HCT116 (cell line): Measurements from ENCODE around the gene WBP1. TPM values are rescaled to one million over a fixed set of nuclear protein-coding genes. Genes with fewer than 3 reads are reported as not detected.

Experiments used
- ATAC-seq: fragments of 200-7000 bp; cut with Tn5 transposase; 2 replicates; pipeline ENCODE4 v1.9.1; 2020; ENCODE audit warnings: mild to moderate bottlenecking, moderate library complexity
- BruUV-seq: library from RNA; stranded (reverse); fragments of 400-500 nt; replicated peaks from 2 replicates; lab custom pipeline; 2021; lab: Mats Ljungman, UMichigan
- CTCF ChIA-PET: fragments of 300-600 bp; sonication (Branson Sonifier 250); formaldehyde crosslinking; loops from one replicate; lab custom pipeline; 2021; ENCODE audit warnings: antibody characterized with exemption; lab: Charles Lee
- POLR2A ChIA-PET: fragments of 300-600, 350-600 bp; sonication (Branson Sonifier 250); formaldehyde crosslinking; loops from one replicate; lab custom pipeline; 2021; ENCODE audit warnings: antibody characterized with exemption; lab: Charles Lee
- RAD21 ChIA-PET, 2 experiments: fragments of 300-600 bp; sonication (Branson Sonifier 250); formaldehyde crosslinking; loops; one replicate each; lab custom pipeline; 2023; ENCODE audit warnings: low total read pairs in 2 of 2; ENCODE audit not compliant: uncharacterized antibody in 2 of 2, unreplicated experiment in 2 of 2, low non-redundant PET in 1 of 2; lab: Charles Lee
- DNase-seq: peaks from one replicate; pipeline ENCODE4 v3.0.0-alpha.2; 2010; ENCODE audit warnings: low read depth, low spot score
- H2AFZ ChIP-seq: fragments of 200-600 bp; shearing (Covaris generic), sonication (generic); 2 replicates; pipeline ENCODE4 v1.6.1; 2017; ENCODE audit warnings: low read depth, mixed run types, mixed read lengths, antibody characterized with exemption, low read length; ENCODE audit not compliant: poor library complexity, severe bottlenecking
- H3K27ac ChIP-seq: 2 replicates; pipeline ENCODE4 v1.5.1; 2012; ENCODE audit warnings: low read depth, low read length
- H3K27me3 ChIP-seq: fragments of 200-600 bp; sonication (generic); 2 replicates; pipeline ENCODE4 v1.6.1; 2016; ENCODE audit warnings: mixed run types, low read length, mixed read lengths; ENCODE audit not compliant: insufficient read depth
- H3K36me3 ChIP-seq, 2 experiments: fragments of 200-500 bp in 1 of 2; fragments of 200-600 bp in 1 of 2; sonication (Bioruptor generic) in 1 of 2; sonication (generic) in 1 of 2; 2 replicates each; pipeline versions ENCODE4 v1.5.1 to v1.6.1; 2014 to 2016; ENCODE audit warnings: low read length in 2 of 2, inconsistent platforms in 1 of 2, mixed read lengths in 1 of 2, mixed run types in 1 of 2; ENCODE audit not compliant: insufficient read depth in 2 of 2, control insufficient read depth in 1 of 2
- H3K4me1 ChIP-seq, 2 experiments: fragments of 200-600 bp in 1 of 2; sonication (generic) in 1 of 2; 2 replicates each; pipeline versions ENCODE4 v1.5.1 to v1.6.1; 2012 to 2017; ENCODE audit warnings: low read length in 2 of 2, inconsistent platforms in 1 of 2, mild to moderate bottlenecking in 1 of 2, mixed read lengths in 1 of 2, mixed run types in 1 of 2, moderate library complexity in 1 of 2; ENCODE audit not compliant: insufficient read depth in 2 of 2, control insufficient read depth in 1 of 2
- H3K4me2 ChIP-seq: fragments of 200-600 bp; sonication (generic); 2 replicates; pipeline ENCODE4 v1.6.1; 2017; ENCODE audit warnings: mixed run types, low read length, mixed read lengths
- H3K4me3 ChIP-seq, 2 experiments: fragments of 200-600 bp in 1 of 2; sonication (generic) in 1 of 2; replicated peaks in 1 of 2; 2 replicates each; pipeline ENCODE4 v1.5.1; 2011 to 2016; ENCODE audit warnings: low read length in 2 of 2, control low read depth in 1 of 2, low read depth in 1 of 2, mild to moderate bottlenecking in 1 of 2, mixed read lengths in 1 of 2, mixed run types in 1 of 2
- H3K79me2 ChIP-seq: fragments of 200-600 bp; sonication (generic); 2 replicates; pipeline ENCODE4 v1.6.1; 2017; ENCODE audit warnings: mild to moderate bottlenecking, mixed run types, low read length, moderate library complexity, mixed read lengths; ENCODE audit not compliant: insufficient read depth
- H3K9ac ChIP-seq: fragments of 200-600 bp; sonication (generic); 2 replicates; pipeline ENCODE4 v1.6.1; 2016; ENCODE audit warnings: low read length, mixed read lengths
- H3K9me2 ChIP-seq: fragments of 200-600 bp; sonication (generic), shearing (Covaris generic); 2 replicates; pipeline ENCODE4 v1.6.1; 2017; ENCODE audit warnings: mixed run types, mild to moderate bottlenecking, moderate library complexity; ENCODE audit not compliant: insufficient read depth
- H3K9me3 ChIP-seq, 2 experiments: fragments of 200-500 bp in 1 of 2; fragments of 200-600 bp in 1 of 2; sonication (Bioruptor generic) in 1 of 2; sonication (generic) in 1 of 2; 2 replicates each; pipeline ENCODE4 v1.6.1; 2014 to 2017; ENCODE audit warnings: low read length in 2 of 2, mixed read lengths in 2 of 2, inconsistent platforms in 1 of 2, low read depth in 1 of 2, mild to moderate bottlenecking in 1 of 2, mixed run types in 1 of 2, moderate library complexity in 1 of 2; ENCODE audit not compliant: control insufficient read depth in 1 of 2, insufficient read depth in 1 of 2
- H4K20me1 ChIP-seq: fragments of 200-600 bp; sonication (generic), shearing (Covaris generic); 2 replicates; pipeline ENCODE4 v1.6.1; 2017; ENCODE audit warnings: mixed run types, mild to moderate bottlenecking, moderate library complexity; ENCODE audit not compliant: insufficient read depth
- CBX3 ChIP-seq: IDR thresholded peaks from 2 replicates; pipeline ENCODE4 v1.6.1; 2012; ENCODE audit warnings: low read depth
- ELF1 ChIP-seq: IDR thresholded peaks from 2 replicates; pipeline ENCODE4 v1.6.1; 2012; ENCODE audit warnings: low read depth, borderline replicate concordance
- EZH2 ChIP-seq: fragments of 200-600 bp; sonication (generic); IDR thresholded peaks from 2 replicates; pipeline ENCODE4 v1.6.1; 2017; ENCODE audit warnings: antibody characterized with exemption, mixed run types
- RAD21 ChIP-seq: IDR thresholded peaks from 2 replicates; pipeline ENCODE4 v1.6.1; 2012; ENCODE audit warnings: low read depth, mild to moderate bottlenecking
- SIN3A ChIP-seq: IDR thresholded peaks from 2 replicates; pipeline ENCODE4 v1.6.1; 2012; ENCODE audit warnings: low read depth
- SRF ChIP-seq: IDR thresholded peaks from 2 replicates; pipeline ENCODE4 v1.6.1; 2012; ENCODE audit warnings: low read depth
- YY1 ChIP-seq: IDR thresholded peaks from 2 replicates; pipeline ENCODE4 v1.6.1; 2011; ENCODE audit warnings: low read length, low read depth, moderate library complexity, mild to moderate bottlenecking; ENCODE audit not compliant: insufficient replicate concordance; ENCODE audit errors: extremely low read depth
- intact Hi-C: fragments of 100-400 bp; cut with micrococcal nuclease; formaldehyde crosslinking; loops from 2 replicates; pipeline ENCODE4 v1.10.0; 2022
- total RNA-seq: library from RNA; stranded (reverse); gene quantifications from one replicate; pipeline ENCODE4 v1.2.1, GENCODE V29; 2021; ENCODE audit not compliant: unreplicated experiment
- TF ChIP-seq, protein P1 (sequence below), 3 experiments: fragments of 200-600 bp in 1 of 3; sonication (generic) in 1 of 3; IDR thresholded peaks in 2 of 3; conservative IDR thresholded peaks in 1 of 3; 2 replicates each; pipeline ENCODE4 v1.5.1; 2012 to 2017; ENCODE audit warnings: low read depth in 2 of 3, low read length in 2 of 3, antibody characterized with exemption in 1 of 3, borderline replicate concordance in 1 of 3, control low read depth in 1 of 3, mild to moderate bottlenecking in 1 of 3, mixed read lengths in 1 of 3, mixed run types in 1 of 3, moderate library complexity in 1 of 3; ENCODE audit not compliant: insufficient read depth in 1 of 3
- TF ChIP-seq, protein P2 (sequence below): IDR thresholded peaks from 2 replicates; pipeline ENCODE4 v1.6.1; 2011; ENCODE audit warnings: mild to moderate bottlenecking, low read length, moderate library complexity; ENCODE audit not compliant: insufficient replicate concordance; ENCODE audit errors: extremely low read depth

WBP1 gene
- total RNA-seq, 1 experiment from 2014 or later, result 64.7 TPM

DNA sequence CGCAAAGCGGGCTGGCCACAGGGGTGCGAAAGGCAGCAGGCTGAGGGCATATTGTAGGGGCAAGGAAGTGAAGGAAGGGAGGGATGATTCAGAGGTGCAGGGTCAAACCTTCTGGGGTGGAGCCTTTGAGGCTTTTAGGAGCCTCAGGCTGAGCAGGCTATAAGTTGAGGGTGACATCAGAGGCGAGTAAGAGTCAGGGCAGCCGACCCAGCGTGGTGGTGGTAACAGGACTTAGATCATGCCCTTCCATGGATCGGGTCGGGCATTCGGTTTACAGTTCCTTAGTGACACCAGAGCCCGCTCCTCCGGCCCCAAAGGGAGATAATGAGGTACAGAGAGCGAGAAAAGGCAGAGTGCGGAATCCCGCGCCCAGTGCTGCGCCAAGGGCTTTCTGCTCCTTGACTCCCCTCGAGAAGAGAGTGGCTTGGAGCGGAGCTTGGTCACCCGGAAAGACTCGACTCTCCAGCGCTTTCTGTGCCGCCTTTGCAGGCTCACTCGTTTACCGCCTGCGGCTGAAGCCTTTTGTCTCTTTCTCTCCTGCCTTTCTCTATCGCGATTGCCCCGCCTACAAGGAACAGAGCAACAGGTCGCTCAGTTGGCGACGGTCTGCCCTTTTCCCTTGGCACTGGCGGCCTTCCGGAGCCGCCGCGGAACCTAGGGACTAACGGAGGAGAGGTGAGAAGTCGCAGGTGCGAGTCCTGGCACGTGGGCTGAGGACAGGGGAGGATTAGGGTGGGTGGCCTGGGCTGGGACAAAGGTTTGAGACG is 40.4 kb downstream of the WBP1 start:
- CTCF ChIA-PET, result no interaction called here
- Histone ChIP-seq H3K27ac (no peak overlapping the region), H3K9me2 (no peaks in the 10 kb centered on the region), H3K36me3 (no peaks in the 10 kb centered on the region), H3K79me2 (no peaks in the 10 kb centered on the region), H3K4me2 (no peak overlapping the region), H3K9ac (no peak overlapping the region), H3K9me3 (no peaks in the 10 kb centered on the region), H3K4me3 (no peak overlapping the region), H4K20me1 (no peaks in the 10 kb centered on the region), H3K27me3 (no peaks in the 10 kb centered on the region), H2AFZ (no peak overlapping the region), H3K4me1 (peaks cover 12 to 29% of the 10 kb centered on the region in 2 experiments)
- ATAC-seq (no peak), DNase-seq (no peak)
- RAD21 ChIA-PET, result no interaction called here
- intact Hi-C loops, result no loop called here
- TF ChIP-seq YY1 (no peak), CBX3 (no peak), SRF (no peak), SIN3A (no peak), ELF1 (no peak), RAD21 (no peak), EZH2 (no peak)
- TF ChIP-seq, protein P1, sequence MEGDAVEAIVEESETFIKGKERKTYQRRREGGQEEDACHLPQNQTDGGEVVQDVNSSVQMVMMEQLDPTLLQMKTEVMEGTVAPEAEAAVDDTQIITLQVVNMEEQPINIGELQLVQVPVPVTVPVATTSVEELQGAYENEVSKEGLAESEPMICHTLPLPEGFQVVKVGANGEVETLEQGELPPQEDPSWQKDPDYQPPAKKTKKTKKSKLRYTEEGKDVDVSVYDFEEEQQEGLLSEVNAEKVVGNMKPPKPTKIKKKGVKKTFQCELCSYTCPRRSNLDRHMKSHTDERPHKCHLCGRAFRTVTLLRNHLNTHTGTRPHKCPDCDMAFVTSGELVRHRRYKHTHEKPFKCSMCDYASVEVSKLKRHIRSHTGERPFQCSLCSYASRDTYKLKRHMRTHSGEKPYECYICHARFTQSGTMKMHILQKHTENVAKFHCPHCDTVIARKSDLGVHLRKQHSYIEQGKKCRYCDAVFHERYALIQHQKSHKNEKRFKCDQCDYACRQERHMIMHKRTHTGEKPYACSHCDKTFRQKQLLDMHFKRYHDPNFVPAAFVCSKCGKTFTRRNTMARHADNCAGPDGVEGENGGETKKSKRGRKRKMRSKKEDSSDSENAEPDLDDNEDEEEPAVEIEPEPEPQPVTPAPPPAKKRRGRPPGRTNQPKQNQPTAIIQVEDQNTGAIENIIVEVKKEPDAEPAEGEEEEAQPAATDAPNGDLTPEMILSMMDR (IDR thresholded peaks at IDR 0.05 in 2 of 3, conservative IDR thresholded peaks at IDR 0.05 in 1 of 3; ENCODE audit: borderline replicate concordance in 1 of 3, insufficient read depth in 1 of 3, low read depth in 2 of 3, low read length in 2 of 3), result no peak
- TF ChIP-seq, protein P2, sequence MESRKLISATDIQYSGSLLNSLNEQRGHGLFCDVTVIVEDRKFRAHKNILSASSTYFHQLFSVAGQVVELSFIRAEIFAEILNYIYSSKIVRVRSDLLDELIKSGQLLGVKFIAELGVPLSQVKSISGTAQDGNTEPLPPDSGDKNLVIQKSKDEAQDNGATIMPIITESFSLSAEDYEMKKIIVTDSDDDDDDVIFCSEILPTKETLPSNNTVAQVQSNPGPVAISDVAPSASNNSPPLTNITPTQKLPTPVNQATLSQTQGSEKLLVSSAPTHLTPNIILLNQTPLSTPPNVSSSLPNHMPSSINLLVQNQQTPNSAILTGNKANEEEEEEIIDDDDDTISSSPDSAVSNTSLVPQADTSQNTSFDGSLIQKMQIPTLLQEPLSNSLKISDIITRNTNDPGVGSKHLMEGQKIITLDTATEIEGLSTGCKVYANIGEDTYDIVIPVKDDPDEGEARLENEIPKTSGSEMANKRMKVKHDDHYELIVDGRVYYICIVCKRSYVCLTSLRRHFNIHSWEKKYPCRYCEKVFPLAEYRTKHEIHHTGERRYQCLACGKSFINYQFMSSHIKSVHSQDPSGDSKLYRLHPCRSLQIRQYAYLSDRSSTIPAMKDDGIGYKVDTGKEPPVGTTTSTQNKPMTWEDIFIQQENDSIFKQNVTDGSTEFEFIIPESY, result no peak
- POLR2A ChIA-PET, result no interaction called here
- BruUV-seq, result no TSS peak
